Thymus (tissue), 11 donors: Measurements from ENCODE around the gene ATP11A. TPM values are rescaled to one million over a fixed set of nuclear protein-coding genes. Genes with fewer than 3 reads are reported as not detected.
A peak's percentile ranks its signal among the peaks of the same experiment; 100 is the strongest.

Source experiments
- DNase-seq, 9 donors: peaks; one replicate each; pipeline ENCODE4 v3.0.0-alpha.2; 2013; ENCODE audit warnings: low spot score in 9 of 9, low read depth in 6 of 9, missing footprints in 1 of 9
- H3K27ac ChIP-seq, 2 donors: one replicate each; pipeline ENCODE4 v1.5.1; 2013; ENCODE audit warnings: control low read depth in 1 of 2, low read depth in 1 of 2, low read length in 1 of 2, mild to moderate bottlenecking in 1 of 2, moderate library complexity in 1 of 2
- H3K27me3 ChIP-seq, 2 donors: one replicate each; pipeline ENCODE4 v1.5.1; 2013; ENCODE audit warnings: low read length in 1 of 2; ENCODE audit not compliant: control insufficient read depth in 2 of 2, insufficient read depth in 1 of 2
- H3K36me3 ChIP-seq, 2 donors: one replicate each; pipeline ENCODE4 v1.5.1; 2013; ENCODE audit warnings: low read length in 1 of 2, mild to moderate bottlenecking in 1 of 2, moderate library complexity in 1 of 2; ENCODE audit not compliant: control insufficient read depth in 2 of 2, insufficient read depth in 2 of 2
- H3K4me1 ChIP-seq, 2 donors: one replicate each; pipeline ENCODE4 v1.5.1; 2013; ENCODE audit warnings: low read length in 2 of 2; ENCODE audit not compliant: control insufficient read depth in 2 of 2, insufficient read depth in 2 of 2
- H3K4me3 ChIP-seq, 2 donors: one replicate each; pipeline ENCODE4 v1.5.1; 2013; ENCODE audit warnings: low read length in 2 of 2, control low read depth in 1 of 2, mild to moderate bottlenecking in 1 of 2
- H3K9me3 ChIP-seq, 2 donors: one replicate each; pipeline ENCODE4 v1.5.1; 2013; ENCODE audit warnings: low read length in 1 of 2, mild to moderate bottlenecking in 1 of 2; ENCODE audit not compliant: control insufficient read depth in 2 of 2, insufficient read depth in 1 of 2
- WGBS: extraction: QIAGEN DNeasy Blood & Tissue Kit; methylation state at CpG from one replicate; pipeline ENCODE4 v1.1.7; 2013; 5-methylcytosine and 5-hydroxymethylcytosine counted together
- polyA plus RNA-seq: library from polyadenylated mRNA; stranded (reverse); fragments of 200-250 nt; gene quantifications from one replicate; pipeline ENCODE4 v1.2.3, GENCODE V29; 2013
- total RNA-seq: library from RNA; stranded (reverse); fragments of 120-200 nt; gene quantifications from one replicate; pipeline ENCODE4 v1.2.4, GENCODE V29; 2013
- donor health status: healthy.

ATP11A gene
- total and polyA plus RNA-seq, 2 donors, result 7.1 to 7.2 TPM

- DNase-seq, result no peak
Measured at GRCh38 chr13:112664501-112665203, 25.2 kb upstream of the ATP11A start.

GRCh38 chr13:112668924-112669323 is 20.9 kb upstream of the ATP11A start:
- Histone ChIP-seq H3K9me3 (no peaks in the 10 kb centered on the region), H3K4me1 (peaks cover 0 to 21% of the 10 kb centered on the region in 2 donors), H3K4me3 (no peak overlapping the region), H3K27me3 (no peaks in the 10 kb centered on the region), H3K27ac (no peak overlapping the region), H3K36me3 (no peaks in the 10 kb centered on the region)
- WGBS, result 94% methylated on average over 13 of the region's 13 CpGs
- DNase-seq, result no peak

More at GRCh38 chr13:112664501-112665203, 25.2 kb upstream of the ATP11A start:
- Histone ChIP-seq H3K27ac (no peak overlapping the region), H3K4me3 (no peak overlapping the region), H3K4me1 (peaks cover 0 to 4% of the 10 kb centered on the region in 2 donors), H3K36me3 (no peaks in the 10 kb centered on the region), H3K9me3 (no peaks in the 10 kb centered on the region), H3K27me3 (no peaks in the 10 kb centered on the region)
- 89% methylated on average over 22 of the region's 22 CpGs for WGBS

GRCh38 chr13:112669881-112670499 is 19.8 kb upstream of the ATP11A start:
- DNase-seq, result no peak
- H3K36me3 ChIP-seq, result no peaks in the 10 kb centered on the region
- H3K27me3 ChIP-seq, result no peaks in the 10 kb centered on the region
- no peak overlapping the region for H3K27ac ChIP-seq
- H3K4me3 ChIP-seq, result no peak overlapping the region
- 88% methylated on average over 10 of the region's 10 CpGs for WGBS
- no peaks in the 10 kb centered on the region for H3K9me3 ChIP-seq
- H3K4me1 ChIP-seq, result peaks cover 0 to 28% of the 10 kb centered on the region in 2 donors

- DNase-seq, result no peak
- WGBS, result 86% methylated on average over 9 of the region's 9 CpGs
Measured at GRCh38 chr13:112670864-112671263, 19.0 kb upstream of the ATP11A start.

GRCh38 chr13:112671359-112671758 is 18.5 kb upstream of the ATP11A start:
- H3K36me3 ChIP-seq, result no peaks in the 10 kb centered on the region
- WGBS, result 96% methylated on average over 10 of the region's 10 CpGs

More at GRCh38 chr13:112670864-112671263, 19.0 kb upstream of the ATP11A start:
- peaks cover 0 to 33% of the 10 kb centered on the region in 2 donors for H3K4me1 ChIP-seq
- no peaks in the 10 kb centered on the region for H3K27me3 ChIP-seq
- H3K27ac ChIP-seq, result no peak overlapping the region
- H3K36me3 ChIP-seq, result no peaks in the 10 kb centered on the region
- no peak overlapping the region for H3K4me3 ChIP-seq
- H3K9me3 ChIP-seq, result no peaks in the 10 kb centered on the region

GRCh38 chr13:112672651-112673284 is 17.1 kb upstream of the ATP11A start:
- H3K4me1 ChIP-seq, result peaks cover 0 to 33% of the 10 kb centered on the region in 2 donors
- no peak overlapping the region for H3K4me3 ChIP-seq
- DNase-seq, result no peak
- no peaks in the 10 kb centered on the region for H3K36me3 ChIP-seq
- 81% methylated on average over 8 of the region's 8 CpGs for WGBS
- H3K27me3 ChIP-seq, result no peaks in the 10 kb centered on the region
- H3K27ac ChIP-seq, result no peak overlapping the region
- H3K9me3 ChIP-seq, result no peaks in the 10 kb centered on the region

More at GRCh38 chr13:112671359-112671758, 18.5 kb upstream of the ATP11A start:
- no peak overlapping the region for H3K4me3 ChIP-seq
- H3K27me3 ChIP-seq, result no peaks in the 10 kb centered on the region
- no peaks in the 10 kb centered on the region for H3K9me3 ChIP-seq
- H3K4me1 ChIP-seq, result peaks cover 0 to 33% of the 10 kb centered on the region in 2 donors
- H3K27ac ChIP-seq, result no peak overlapping the region
- no peak for DNase-seq

GRCh38 chr13:112674412-112675365 is 15.1 kb upstream of the ATP11A start:
- no peak overlapping the region for H3K4me3 ChIP-seq
- peak in 2 of 9 donors; percentile 16 to 30 for DNase-seq
- H3K36me3 ChIP-seq, result no peaks in the 10 kb centered on the region
- H3K9me3 ChIP-seq, result peaks cover 0 to 1% of the 10 kb centered on the region in 2 donors
- WGBS, result 89% methylated on average over 15 of the region's 15 CpGs
- no peaks in the 10 kb centered on the region for H3K27me3 ChIP-seq
- peaks cover 0 to 33% of the 10 kb centered on the region in 2 donors for H3K4me1 ChIP-seq
- H3K27ac ChIP-seq, result peak overlapping the region in 1 of 2 donors; percentile 51

GRCh38 chr13:112675366-112675756 is 14.5 kb upstream of the ATP11A start:
- Histone ChIP-seq H3K27me3 (no peaks in the 10 kb centered on the region), H3K36me3 (no peaks in the 10 kb centered on the region), H3K4me1 (peaks cover 0 to 33% of the 10 kb centered on the region in 2 donors), H3K4me3 (no peak overlapping the region), H3K9me3 (peaks cover 0 to 1% of the 10 kb centered on the region in 2 donors), H3K27ac (no peak overlapping the region)
- 94% methylated on average over 7 of the region's 7 CpGs for WGBS
- DNase-seq, result peak in 1 of 9 donors; percentile 52
